SK-N-SH treated with all-trans-retinoic acid at 6 μM for 48 hours (cell line): ENCODE results near the gene RND3.

Source experiments
- BACH2 ChIP-seq: fragments of 250-450 bp; sonication (Bioruptor Pico); IDR thresholded peaks from 2 replicates; pipeline ENCODE4 v1.9.0; 2021; ENCODE audit warnings: mild to moderate bottlenecking, borderline replicate concordance
- CSDC2 ChIP-seq: fragments of 250-450 bp; sonication (Bioruptor Pico); IDR thresholded peaks from 2 replicates; pipeline ENCODE4 v1.5.0; 2020; ENCODE audit warnings: mild to moderate bottlenecking, moderate library complexity
- ESRRG ChIP-seq: fragments of 250-450 bp; sonication (Bioruptor Pico); IDR thresholded peaks from 2 replicates; pipeline ENCODE4 v1.6.1; 2021; ENCODE audit warnings: mild to moderate bottlenecking
- ISL1 ChIP-seq: fragments of 250-450 bp; sonication (Bioruptor Pico); IDR thresholded peaks from 2 replicates; pipeline ENCODE4 v2.1.2; 2022; ENCODE audit warnings: mild to moderate bottlenecking, moderate library complexity
- OSR1 ChIP-seq: fragments of 250-450 bp; sonication (Bioruptor Pico); IDR thresholded peaks from 2 replicates; pipeline ENCODE4 v1.8.0; 2022; ENCODE audit warnings: moderate library complexity, mild to moderate bottlenecking, inconsistent platforms
- POU6F1 ChIP-seq: fragments of 250-450 bp; sonication (Bioruptor Pico); IDR thresholded peaks from 2 replicates; pipeline ENCODE4 v1.8.0; 2021; ENCODE audit warnings: low read depth, mild to moderate bottlenecking, moderate library complexity, borderline replicate concordance
- RARB ChIP-seq: fragments of 250-450 bp; sonication (Bioruptor Pico); IDR thresholded peaks from 2 replicates; pipeline ENCODE4 v1.8.0; 2021; ENCODE audit warnings: mild to moderate bottlenecking, moderate library complexity
- SNAI2 ChIP-seq: fragments of 250-450 bp; sonication (Bioruptor Pico); IDR thresholded peaks from 2 replicates; pipeline ENCODE4 v1.5.0; 2020; ENCODE audit warnings: mild to moderate bottlenecking, moderate library complexity
- ZFP3 ChIP-seq: fragments of 250-450 bp; sonication (Bioruptor Pico); IDR thresholded peaks from 2 replicates; pipeline ENCODE4 v1.5.0; 2020; ENCODE audit warnings: mild to moderate bottlenecking, moderate library complexity
- ZFP30 ChIP-seq: fragments of 450-650 bp; formaldehyde crosslinking; IDR thresholded peaks from 2 replicates; pipeline ENCODE4 v1.5.0; 2022; ENCODE audit warnings: mild to moderate bottlenecking, moderate library complexity
- ZNF565 ChIP-seq: fragments of 450-650 bp; formaldehyde crosslinking; conservative IDR thresholded peaks from 2 replicates; pipeline ENCODE4 v1.5.0; 2020; ENCODE audit warnings: low read depth, mild to moderate bottlenecking, moderate library complexity
- TF ChIP-seq, protein P1 (sequence below): fragments of 250-450 bp; sonication (Bioruptor Pico); IDR thresholded peaks from 2 replicates; pipeline ENCODE4 v1.8.0; 2020; ENCODE audit warnings: mild to moderate bottlenecking, moderate library complexity, borderline replicate concordance
- TF ChIP-seq, protein P2 (sequence below): fragments of 250-450 bp; sonication (Bioruptor Pico); IDR thresholded peaks from 2 replicates; pipeline ENCODE4 v1.5.1; 2021; ENCODE audit warnings: mild to moderate bottlenecking, moderate library complexity
- TF ChIP-seq, protein P3 (sequence below): fragments of 250-450 bp; sonication (Bioruptor Pico); IDR thresholded peaks from 2 replicates; pipeline ENCODE4 v1.5.1; 2020; ENCODE audit warnings: low read depth, mild to moderate bottlenecking, moderate library complexity

DNA sequence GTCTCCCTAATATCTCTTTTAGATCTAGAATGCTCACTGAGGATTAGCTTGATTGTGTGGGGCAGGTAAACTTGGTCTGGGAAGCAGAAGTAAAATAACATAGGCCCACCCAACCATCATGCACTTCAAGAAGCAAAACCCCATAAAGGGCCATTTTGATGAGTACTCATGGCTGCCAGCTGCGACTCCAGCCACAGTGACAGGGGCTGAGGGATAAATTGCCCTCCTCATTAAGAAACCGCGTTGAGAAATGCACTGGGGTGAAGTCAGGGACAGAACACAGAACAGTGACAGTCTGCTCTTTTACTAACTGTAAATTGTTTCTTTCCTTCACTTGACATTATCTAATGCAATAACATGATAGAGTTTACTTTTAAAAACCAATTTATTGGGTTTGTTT, 60.2 kb downstream of the RND3 start:
- TF ChIP-seq CSDC2 (CRISPR knock-in tag) = no peak
- TF ChIP-seq, protein P1, sequence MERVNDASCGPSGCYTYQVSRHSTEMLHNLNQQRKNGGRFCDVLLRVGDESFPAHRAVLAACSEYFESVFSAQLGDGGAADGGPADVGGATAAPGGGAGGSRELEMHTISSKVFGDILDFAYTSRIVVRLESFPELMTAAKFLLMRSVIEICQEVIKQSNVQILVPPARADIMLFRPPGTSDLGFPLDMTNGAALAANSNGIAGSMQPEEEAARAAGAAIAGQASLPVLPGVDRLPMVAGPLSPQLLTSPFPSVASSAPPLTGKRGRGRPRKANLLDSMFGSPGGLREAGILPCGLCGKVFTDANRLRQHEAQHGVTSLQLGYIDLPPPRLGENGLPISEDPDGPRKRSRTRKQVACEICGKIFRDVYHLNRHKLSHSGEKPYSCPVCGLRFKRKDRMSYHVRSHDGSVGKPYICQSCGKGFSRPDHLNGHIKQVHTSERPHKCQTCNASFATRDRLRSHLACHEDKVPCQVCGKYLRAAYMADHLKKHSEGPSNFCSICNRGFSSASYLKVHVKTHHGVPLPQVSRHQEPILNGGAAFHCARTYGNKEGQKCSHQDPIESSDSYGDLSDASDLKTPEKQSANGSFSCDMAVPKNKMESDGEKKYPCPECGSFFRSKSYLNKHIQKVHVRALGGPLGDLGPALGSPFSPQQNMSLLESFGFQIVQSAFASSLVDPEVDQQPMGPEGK = no peak
- no peak for TF ChIP-seq BACH2 (CRISPR knock-in tag)
- no peak for TF ChIP-seq POU6F1 (CRISPR knock-in tag)
- no peak for TF ChIP-seq ZFP30 (CRISPR knock-in tag)
- TF ChIP-seq ZFP3 (CRISPR knock-in tag) = no peak
- TF ChIP-seq, protein P2, sequence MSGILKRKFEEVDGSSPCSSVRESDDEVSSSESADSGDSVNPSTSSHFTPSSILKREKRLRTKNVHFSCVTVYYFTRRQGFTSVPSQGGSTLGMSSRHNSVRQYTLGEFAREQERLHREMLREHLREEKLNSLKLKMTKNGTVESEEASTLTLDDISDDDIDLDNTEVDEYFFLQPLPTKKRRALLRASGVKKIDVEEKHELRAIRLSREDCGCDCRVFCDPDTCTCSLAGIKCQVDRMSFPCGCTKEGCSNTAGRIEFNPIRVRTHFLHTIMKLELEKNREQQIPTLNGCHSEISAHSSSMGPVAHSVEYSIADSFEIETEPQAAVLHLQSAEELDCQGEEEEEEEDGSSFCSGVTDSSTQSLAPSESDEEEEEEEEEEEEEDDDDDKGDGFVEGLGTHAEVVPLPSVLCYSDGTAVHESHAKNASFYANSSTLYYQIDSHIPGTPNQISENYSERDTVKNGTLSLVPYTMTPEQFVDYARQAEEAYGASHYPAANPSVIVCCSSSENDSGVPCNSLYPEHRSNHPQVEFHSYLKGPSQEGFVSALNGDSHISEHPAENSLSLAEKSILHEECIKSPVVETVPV (CRISPR knock-in tag) = no peak
- TF ChIP-seq, protein P3, sequence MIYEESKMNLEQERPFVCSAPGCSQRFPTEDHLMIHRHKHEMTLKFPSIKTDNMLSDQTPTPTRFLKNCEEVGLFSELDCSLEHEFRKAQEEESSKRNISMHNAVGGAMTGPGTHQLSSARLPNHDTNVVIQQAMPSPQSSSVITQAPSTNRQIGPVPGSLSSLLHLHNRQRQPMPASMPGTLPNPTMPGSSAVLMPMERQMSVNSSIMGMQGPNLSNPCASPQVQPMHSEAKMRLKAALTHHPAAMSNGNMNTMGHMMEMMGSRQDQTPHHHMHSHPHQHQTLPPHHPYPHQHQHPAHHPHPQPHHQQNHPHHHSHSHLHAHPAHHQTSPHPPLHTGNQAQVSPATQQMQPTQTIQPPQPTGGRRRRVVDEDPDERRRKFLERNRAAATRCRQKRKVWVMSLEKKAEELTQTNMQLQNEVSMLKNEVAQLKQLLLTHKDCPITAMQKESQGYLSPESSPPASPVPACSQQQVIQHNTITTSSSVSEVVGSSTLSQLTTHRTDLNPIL (CRISPR knock-in tag) = no peak
- no peak for TF ChIP-seq ISL1
- TF ChIP-seq SNAI2 (CRISPR knock-in tag) = no peak
- no peak for TF ChIP-seq ESRRG (CRISPR knock-in tag)
- TF ChIP-seq OSR1 (CRISPR knock-in tag) = no peak
- TF ChIP-seq RARB = no peak
- TF ChIP-seq ZNF565 (CRISPR knock-in tag) = no peak
